Measurements from ENCODE around the gene DAW1. TPM values are rescaled to one million over a fixed set of nuclear protein-coding genes. Genes with fewer than 3 reads are reported as not detected.

DAW1 gene
- total RNA-seq, 1 experiment from 2014 or later: 0.20 TPM

DNA sequence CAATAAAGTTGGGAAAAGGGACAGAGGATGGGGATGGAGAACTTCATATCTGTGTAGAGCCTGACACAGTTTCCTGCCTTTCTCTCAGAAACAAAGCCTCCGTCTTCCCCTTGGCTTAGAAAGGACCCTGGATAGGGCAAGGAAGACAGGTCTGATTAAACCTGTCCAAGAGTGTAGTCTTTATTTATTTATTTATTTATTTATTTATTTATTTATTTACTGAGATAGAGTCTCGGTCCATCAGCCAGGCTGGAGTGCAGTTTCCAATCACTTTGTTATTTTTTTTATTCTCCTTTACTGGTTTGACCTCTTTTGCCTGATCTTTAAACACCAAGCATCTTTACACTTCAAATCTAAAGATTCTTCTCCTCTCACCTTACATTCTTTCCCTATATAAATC, 47.5 kb upstream of the DAW1 start:
- RAD21 ChIA-PET (ENCODE audit: low non-redundant PET in 1 of 2, low total read pairs in 2 of 2, uncharacterized antibody in 2 of 2, unreplicated experiment in 2 of 2): no interaction called here
- Histone ChIP-seq H2AFZ (ENCODE audit: low read depth, low read length, poor library complexity, severe bottlenecking) (no peak overlapping the region), H3K4me2 (ENCODE audit: low read length) (no peak overlapping the region), H3K4me3 (replicated peaks in 1 of 2; ENCODE audit: low read depth in 1 of 2, low read length in 2 of 2) (no peak overlapping the region), H3K27ac (ENCODE audit: low read depth, low read length) (no peak overlapping the region), H4K20me1 (ENCODE audit: insufficient read depth) (no peaks in the 10 kb centered on the region), H3K27me3 (ENCODE audit: insufficient read depth, low read length) (no peaks in the 10 kb centered on the region), H3K79me2 (ENCODE audit: insufficient read depth, low read length) (no peaks in the 10 kb centered on the region), H3K4me1 (ENCODE audit: control insufficient read depth in 1 of 2, insufficient read depth in 2 of 2, low read length in 2 of 2) (peaks cover 14 to 39% of the 10 kb centered on the region in 2 experiments), H3K9ac (ENCODE audit: low read length) (no peak overlapping the region), H3K9me2 (ENCODE audit: insufficient read depth) (no peaks in the 10 kb centered on the region), H3K9me3 (ENCODE audit: control insufficient read depth in 1 of 2, insufficient read depth in 1 of 2, low read depth in 1 of 2, low read length in 2 of 2) (no peaks in the 10 kb centered on the region), H3K36me3 (ENCODE audit: control insufficient read depth in 1 of 2, insufficient read depth in 2 of 2, low read length in 2 of 2) (no peaks in the 10 kb centered on the region)
- POLR2A ChIA-PET: no interaction called here
- CTCF ChIA-PET: no interaction called here
- BruUV-seq (replicated peaks): no TSS peak
- intact Hi-C loops (cut with micrococcal nuclease): no loop called here
- TF ChIP-seq POLR2A (IDR thresholded peaks at IDR 0.05; ENCODE audit: borderline replicate concordance, extremely low read depth, insufficient read depth, insufficient read length) (no peak), SRF (IDR thresholded peaks at IDR 0.05; ENCODE audit: low read depth) (no peak), SIN3A (IDR thresholded peaks at IDR 0.05; ENCODE audit: low read depth) (no peak), TCF7L2 (IDR thresholded peaks at IDR 0.05; ENCODE audit: borderline replicate concordance, extremely low read depth, insufficient read depth, insufficient read length) (no peak), ZNF274 (IDR thresholded peaks at IDR 0.05; ENCODE audit: low read depth, low read length) (no peak), ATF3 (IDR thresholded peaks at IDR 0.05) (no peak), POLR2AphosphoS5 (IDR thresholded peaks at IDR 0.05; ENCODE audit: low read depth, low read length) (no peak), EZH2phosphoT487 (IDR thresholded peaks at IDR 0.05; ENCODE audit: borderline replicate concordance) (no peak), MAX (IDR thresholded peaks at IDR 0.05) (no peak), EZH2 (IDR thresholded peaks at IDR 0.05) (no peak), FOSL1 (IDR thresholded peaks at IDR 0.05; ENCODE audit: low read depth) (no peak), ELF1 (IDR thresholded peaks at IDR 0.05; ENCODE audit: borderline replicate concordance, low read depth) (no peak)
- TF ChIP-seq, protein P1, sequence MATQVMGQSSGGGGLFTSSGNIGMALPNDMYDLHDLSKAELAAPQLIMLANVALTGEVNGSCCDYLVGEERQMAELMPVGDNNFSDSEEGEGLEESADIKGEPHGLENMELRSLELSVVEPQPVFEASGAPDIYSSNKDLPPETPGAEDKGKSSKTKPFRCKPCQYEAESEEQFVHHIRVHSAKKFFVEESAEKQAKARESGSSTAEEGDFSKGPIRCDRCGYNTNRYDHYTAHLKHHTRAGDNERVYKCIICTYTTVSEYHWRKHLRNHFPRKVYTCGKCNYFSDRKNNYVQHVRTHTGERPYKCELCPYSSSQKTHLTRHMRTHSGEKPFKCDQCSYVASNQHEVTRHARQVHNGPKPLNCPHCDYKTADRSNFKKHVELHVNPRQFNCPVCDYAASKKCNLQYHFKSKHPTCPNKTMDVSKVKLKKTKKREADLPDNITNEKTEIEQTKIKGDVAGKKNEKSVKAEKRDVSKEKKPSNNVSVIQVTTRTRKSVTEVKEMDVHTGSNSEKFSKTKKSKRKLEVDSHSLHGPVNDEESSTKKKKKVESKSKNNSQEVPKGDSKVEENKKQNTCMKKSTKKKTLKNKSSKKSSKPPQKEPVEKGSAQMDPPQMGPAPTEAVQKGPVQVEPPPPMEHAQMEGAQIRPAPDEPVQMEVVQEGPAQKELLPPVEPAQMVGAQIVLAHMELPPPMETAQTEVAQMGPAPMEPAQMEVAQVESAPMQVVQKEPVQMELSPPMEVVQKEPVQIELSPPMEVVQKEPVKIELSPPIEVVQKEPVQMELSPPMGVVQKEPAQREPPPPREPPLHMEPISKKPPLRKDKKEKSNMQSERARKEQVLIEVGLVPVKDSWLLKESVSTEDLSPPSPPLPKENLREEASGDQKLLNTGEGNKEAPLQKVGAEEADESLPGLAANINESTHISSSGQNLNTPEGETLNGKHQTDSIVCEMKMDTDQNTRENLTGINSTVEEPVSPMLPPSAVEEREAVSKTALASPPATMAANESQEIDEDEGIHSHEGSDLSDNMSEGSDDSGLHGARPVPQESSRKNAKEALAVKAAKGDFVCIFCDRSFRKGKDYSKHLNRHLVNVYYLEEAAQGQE (IDR thresholded peaks at IDR 0.05; ENCODE audit: low read depth): no peak
- ATAC-seq (no peak), DNase-seq (ENCODE audit: low read depth, low spot score) (no peak)
